H9 (cell line): ENCODE results near the gene GSTM3. TPM values are rescaled to one million over a fixed set of nuclear protein-coding genes. Genes with fewer than 3 reads are reported as not detected.

Experiments
- DNase-seq: peaks from one replicate; pipeline ENCODE4 v3.0.0-alpha.2; 2017
- H2AFZ ChIP-seq: one replicate; pipeline ENCODE4 v1.6.1; 2013; ENCODE audit warnings: mild to moderate bottlenecking, low read length, control low read depth, moderate library complexity
- H2AK5ac ChIP-seq: 2 replicates; pipeline ENCODE4 v1.6.1; 2013; ENCODE audit warnings: low read length, control low read depth, mixed read lengths; ENCODE audit not compliant: insufficient read length
- H2BK120ac ChIP-seq: one replicate; pipeline ENCODE4 v1.6.1; 2013; ENCODE audit warnings: low read depth, mild to moderate bottlenecking, low read length, control low read depth, inconsistent platforms; ENCODE audit not compliant: poor library complexity, severe bottlenecking
- H2BK12ac ChIP-seq: 2 replicates; pipeline ENCODE4 v1.6.1; 2013; ENCODE audit warnings: low read length, control low read depth, mixed read lengths, low read depth; ENCODE audit not compliant: insufficient read length
- H2BK15ac ChIP-seq: 2 replicates; pipeline ENCODE4 v1.6.1; 2013; ENCODE audit warnings: low read depth, low read length, control low read depth
- H2BK20ac ChIP-seq: one replicate; pipeline ENCODE4 v1.6.1; 2013; ENCODE audit warnings: low read depth, mild to moderate bottlenecking, low read length, control low read depth, inconsistent platforms; ENCODE audit not compliant: poor library complexity, severe bottlenecking
- H2BK5ac ChIP-seq: 2 replicates; pipeline ENCODE4 v1.6.1; 2013; ENCODE audit warnings: low read length, control low read depth, mixed read lengths; ENCODE audit not compliant: insufficient read length
- H3K14ac ChIP-seq: 2 replicates; pipeline ENCODE4 v1.6.1; 2013; ENCODE audit warnings: low read length, control low read depth; ENCODE audit not compliant: insufficient read depth
- H3K18ac ChIP-seq: 2 replicates; pipeline ENCODE4 v1.6.1; 2013; ENCODE audit warnings: low read depth, mild to moderate bottlenecking, mixed read lengths, low read length, control low read depth; ENCODE audit not compliant: insufficient read length
- H3K23ac ChIP-seq: 2 replicates; pipeline ENCODE4 v1.6.1; 2013; ENCODE audit warnings: low read length, control low read depth, mixed read lengths, low read depth; ENCODE audit not compliant: insufficient read length
- H3K23me2 ChIP-seq: 2 replicates; pipeline ENCODE4 v1.6.1; 2013; ENCODE audit warnings: low read depth, mild to moderate bottlenecking, mixed read lengths, low read length, control low read depth; ENCODE audit not compliant: insufficient read length, poor library complexity, severe bottlenecking
- H3K27ac ChIP-seq: 2 replicates; pipeline ENCODE4 v1.5.1; 2013; ENCODE audit warnings: low read length, control low read depth, mixed read lengths, low read depth; ENCODE audit not compliant: insufficient read length
- H3K27me3 ChIP-seq: 2 replicates; pipeline ENCODE4 v1.6.1; 2013; ENCODE audit warnings: low read length, control low read depth, inconsistent platforms; ENCODE audit not compliant: insufficient read depth
- H3K4ac ChIP-seq: 2 replicates; pipeline ENCODE4 v1.6.1; 2013; ENCODE audit warnings: low read depth, mild to moderate bottlenecking, control low read depth, inconsistent platforms, low read length, moderate library complexity
- H3K4me1 ChIP-seq: 2 replicates; pipeline ENCODE4 v1.6.1; 2013; ENCODE audit warnings: low read length, control low read depth, inconsistent platforms; ENCODE audit not compliant: insufficient read depth
- H3K4me2 ChIP-seq: 2 replicates; pipeline ENCODE4 v1.6.1; 2013; ENCODE audit warnings: low read length, control low read depth, mixed read lengths; ENCODE audit not compliant: insufficient read length, insufficient read depth
- H3K56ac ChIP-seq: 2 replicates; pipeline ENCODE4 v1.6.1; 2013; ENCODE audit warnings: low read depth, mild to moderate bottlenecking, mixed read lengths, low read length, control low read depth; ENCODE audit not compliant: insufficient read length
- H3K79me1 ChIP-seq: 2 replicates; pipeline ENCODE4 v1.6.1; 2013; ENCODE audit warnings: low read depth, mild to moderate bottlenecking, moderate library complexity, low read length, control low read depth, inconsistent platforms; ENCODE audit not compliant: insufficient read depth, poor library complexity, severe bottlenecking
- H3K79me2 ChIP-seq: 2 replicates; pipeline ENCODE4 v1.6.1; 2013; ENCODE audit warnings: low read length, control low read depth, inconsistent platforms; ENCODE audit not compliant: insufficient read depth
- H3K9ac ChIP-seq: 2 replicates; pipeline ENCODE4 v1.6.1; 2013; ENCODE audit warnings: low read length, control low read depth, mixed read lengths; ENCODE audit not compliant: insufficient read length; ENCODE audit errors: extremely low read depth
- H3K9me3 ChIP-seq: one replicate; pipeline ENCODE4 v1.6.1; 2013; ENCODE audit warnings: low read depth, low read length, inconsistent platforms; ENCODE audit not compliant: control insufficient read depth
- H3T11ph ChIP-seq: one replicate; pipeline ENCODE4 v1.6.1; 2013; ENCODE audit warnings: mild to moderate bottlenecking, low read length, control low read depth, inconsistent platforms
- H4K20me1 ChIP-seq: one replicate; pipeline ENCODE4 v1.6.1; 2013; ENCODE audit not compliant: control insufficient read depth, insufficient read length, insufficient read depth
- H4K5ac ChIP-seq: 2 replicates; pipeline ENCODE4 v1.6.1; 2013; ENCODE audit warnings: low read depth, mild to moderate bottlenecking, mixed read lengths, low read length, control low read depth; ENCODE audit not compliant: insufficient read length
- H4K8ac ChIP-seq: replicated peaks from 2 replicates; pipeline ENCODE4 v1.6.1; 2013; ENCODE audit warnings: low read length, control low read depth, mixed read lengths, low read depth; ENCODE audit not compliant: insufficient read length
- H4K91ac ChIP-seq: 2 replicates; pipeline ENCODE4 v1.6.1; 2013; ENCODE audit warnings: low read depth, mild to moderate bottlenecking, moderate library complexity, mixed read lengths, low read length, control low read depth; ENCODE audit not compliant: insufficient read length
- H3K27ac Mint-ChIP-seq, 3 experiments: 2 replicates in 2 of 3; 3 replicates in 1 of 3; pipeline ENCODE4 v1.8.0; 2020 to 2021; ENCODE audit warnings: mixed read lengths in 3 of 3, mild to moderate bottlenecking in 1 of 3, moderate library complexity in 1 of 3
- H3K27me3 Mint-ChIP-seq: 2 replicates; pipeline ENCODE4 v1.8.0; 2021; ENCODE audit warnings: low read depth, mild to moderate bottlenecking, moderate library complexity, mixed read lengths
- H3K36me3 Mint-ChIP-seq, 3 experiments: 2 replicates in 2 of 3; 3 replicates in 1 of 3; pipeline ENCODE4 v1.8.0; 2020 to 2021; ENCODE audit warnings: low read depth in 3 of 3, mixed read lengths in 3 of 3; ENCODE audit not compliant: insufficient read depth in 1 of 3
- H3K4me1 Mint-ChIP-seq, 2 experiments: 2 replicates each; pipeline ENCODE4 v1.8.0; 2020; ENCODE audit warnings: mixed read lengths in 2 of 2
- H3K4me3 Mint-ChIP-seq, 2 experiments: 2 replicates in 1 of 2; 3 replicates in 1 of 2; pipeline ENCODE4 v1.8.0; 2020 to 2021; ENCODE audit warnings: mild to moderate bottlenecking in 2 of 2, mixed read lengths in 2 of 2, moderate library complexity in 1 of 2
- H3K9me3 Mint-ChIP-seq, 2 experiments: 2 replicates in 1 of 2; 3 replicates in 1 of 2; pipeline ENCODE4 v1.8.0; 2020; ENCODE audit warnings: mild to moderate bottlenecking in 2 of 2, mixed read lengths in 2 of 2, moderate library complexity in 1 of 2
- WGBS: extraction: QIAGEN DNeasy Blood & Tissue Kit; methylation state at CpG from one replicate; pipeline ENCODE4 v1.1.7; 2013; ENCODE audit warnings: missing lambda C conversion rate, low lambda C conversion rate, mixed read lengths; ENCODE audit not compliant: insufficient read length; ENCODE audit errors: extremely low coverage; 5-methylcytosine and 5-hydroxymethylcytosine counted together
- total RNA-seq: library from RNA; stranded (reverse); gene quantifications from 2 replicates; pipeline ENCODE4 v1.2.1, GENCODE V29; 2021
- TF ChIP-seq, protein P1 (sequence below): fragments of 200-600 bp; sonication (generic); conservative IDR thresholded peaks from 3 replicates; pipeline ENCODE4 v1.8.0; 2021; ENCODE audit warnings: antibody characterized with exemption, mild to moderate bottlenecking

Gene GSTM3
- total RNA-seq, 1 experiment from 2014 or later, result 3.5 TPM

GRCh38 chr1:109732390-109732881 lies 8.4 kb downstream of the GSTM3 start:
- no peaks in the 10 kb centered on the region for H3K79me2 ChIP-seq

More at GRCh38 chr1:109732390-109732881, 8.4 kb downstream of the GSTM3 start:
- Histone ChIP-seq H3K23ac (no peak overlapping the region), H3K9me3 (no peaks in the 10 kb centered on the region), H3K9ac (no peak overlapping the region), H3K14ac (no peak overlapping the region), H4K8ac (no peak overlapping the region), H3K27ac (no peak overlapping the region), H2BK15ac (no peak overlapping the region), H2BK12ac (no peak overlapping the region), H3K79me1 (no peaks in the 10 kb centered on the region), H4K20me1 (no peaks in the 10 kb centered on the region), H3K4me1 (no peaks in the 10 kb centered on the region), H3K18ac (no peak overlapping the region), H3K27me3 (no peaks in the 10 kb centered on the region), H3K56ac (no peak overlapping the region), H3K4ac (no peak overlapping the region), H4K91ac (no peak overlapping the region), H2BK120ac (no peak overlapping the region), H3T11ph (no peak overlapping the region), H3K4me2 (no peak overlapping the region), H4K5ac (no peak overlapping the region), H3K23me2 (no peaks in the 10 kb centered on the region), H2BK5ac (no peak overlapping the region), H2AK5ac (no peak overlapping the region), H2BK20ac (no peak overlapping the region), H2AFZ (no peak overlapping the region)
- Mint-ChIP-seq H3K9me3 (peaks cover 1 to 3% of the 10 kb centered on the region in 2 experiments; a peak in 4 of 5 replicates), H3K4me3 (no peak overlapping the region), H3K4me1 (peaks cover 2 to 14% of the 10 kb centered on the region in 2 experiments; a peak in 3 of 4 replicates), H3K27ac (no peak overlapping the region), H3K36me3 (peaks cover 0 to 11% (median 0%) of the 10 kb centered on the region in 3 experiments; a peak in 2 of 7 replicates), H3K27me3 (peaks cover 26% of the 10 kb centered on the region)
- no peak for DNase-seq
- TF ChIP-seq, protein P1, sequence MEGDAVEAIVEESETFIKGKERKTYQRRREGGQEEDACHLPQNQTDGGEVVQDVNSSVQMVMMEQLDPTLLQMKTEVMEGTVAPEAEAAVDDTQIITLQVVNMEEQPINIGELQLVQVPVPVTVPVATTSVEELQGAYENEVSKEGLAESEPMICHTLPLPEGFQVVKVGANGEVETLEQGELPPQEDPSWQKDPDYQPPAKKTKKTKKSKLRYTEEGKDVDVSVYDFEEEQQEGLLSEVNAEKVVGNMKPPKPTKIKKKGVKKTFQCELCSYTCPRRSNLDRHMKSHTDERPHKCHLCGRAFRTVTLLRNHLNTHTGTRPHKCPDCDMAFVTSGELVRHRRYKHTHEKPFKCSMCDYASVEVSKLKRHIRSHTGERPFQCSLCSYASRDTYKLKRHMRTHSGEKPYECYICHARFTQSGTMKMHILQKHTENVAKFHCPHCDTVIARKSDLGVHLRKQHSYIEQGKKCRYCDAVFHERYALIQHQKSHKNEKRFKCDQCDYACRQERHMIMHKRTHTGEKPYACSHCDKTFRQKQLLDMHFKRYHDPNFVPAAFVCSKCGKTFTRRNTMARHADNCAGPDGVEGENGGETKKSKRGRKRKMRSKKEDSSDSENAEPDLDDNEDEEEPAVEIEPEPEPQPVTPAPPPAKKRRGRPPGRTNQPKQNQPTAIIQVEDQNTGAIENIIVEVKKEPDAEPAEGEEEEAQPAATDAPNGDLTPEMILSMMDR, result no peak
- whole genome bisulfite sequencing, result no CpG with 5 or more reads among the region's 3 CpGs
